ENCODE measurements around the gene DNAH12. TPM values are rescaled to one million over a fixed set of nuclear protein-coding genes. Genes with fewer than 3 reads are reported as not detected.

DNAH12 gene
- polyA plus RNA-seq, 3 donors: 0.03 TPM; not detected in 2

DNA sequence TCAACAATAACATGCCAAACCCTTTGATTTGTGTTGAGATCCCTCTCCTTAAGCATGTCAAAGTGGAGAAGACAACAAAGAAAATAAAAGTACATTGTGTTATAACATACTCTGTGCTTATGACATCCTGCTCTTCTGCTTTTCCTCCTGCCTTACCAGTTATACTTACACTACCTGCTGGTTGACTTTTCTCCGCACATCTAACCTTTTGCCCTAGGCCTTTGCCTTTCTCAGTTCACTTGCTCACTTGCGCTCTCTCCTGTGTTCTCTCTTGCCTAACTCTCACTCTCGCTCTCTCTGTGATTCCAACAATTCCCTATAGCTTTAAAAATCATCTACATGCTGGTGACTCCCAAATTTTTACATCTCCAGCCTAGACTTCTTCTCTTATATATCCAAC, 5.7 kb downstream of the DNAH12 start:
- H3K36me3 ChIP-seq (replicated peaks in 1 of 2; ENCODE audit: control insufficient read depth in 1 of 2, insufficient read depth in 2 of 2, low read length in 2 of 2): no peaks in the 10 kb centered on the region
- no peaks in the 10 kb centered on the region for H3K79me2 ChIP-seq (ENCODE audit: insufficient read depth, low read length)
- 100% methylated on average over 3 of the region's 3 CpGs for WGBS (ENCODE audit: insufficient coverage)
- Mint-ChIP-seq H3K27me3 (ENCODE audit: low read depth in 3 of 3) (peaks cover 0 to 6% (median 3%) of the 10 kb centered on the region in 3 donors), H3K4me3 (no peak overlapping the region), H3K9me3 (peaks cover 0 to 3% (median 0%) of the 10 kb centered on the region in 7 donors), H3K27ac (no peak overlapping the region), H3K36me3 (no peaks in the 10 kb centered on the region), H3K4me1 (no peaks in the 10 kb centered on the region)
- no peaks in the 10 kb centered on the region for H4K20me1 ChIP-seq (ENCODE audit: insufficient read depth, low read length)
- no peak overlapping the region for H3K27ac ChIP-seq (ENCODE audit: low read depth in 1 of 2, low read length in 2 of 2)
- no peaks in the 10 kb centered on the region for H3K27me3 ChIP-seq (ENCODE audit: control insufficient read depth in 2 of 2, insufficient read depth in 2 of 2, low read length in 2 of 2)
- no peak overlapping the region for H2AFZ ChIP-seq (ENCODE audit: insufficient read depth, low read depth, low read length, poor library complexity, severe bottlenecking)
- H3K4me1 ChIP-seq (ENCODE audit: control insufficient read depth in 1 of 2, insufficient read depth in 2 of 2, low read length in 2 of 2): no peaks in the 10 kb centered on the region
- TF ChIP-seq, protein P1, sequence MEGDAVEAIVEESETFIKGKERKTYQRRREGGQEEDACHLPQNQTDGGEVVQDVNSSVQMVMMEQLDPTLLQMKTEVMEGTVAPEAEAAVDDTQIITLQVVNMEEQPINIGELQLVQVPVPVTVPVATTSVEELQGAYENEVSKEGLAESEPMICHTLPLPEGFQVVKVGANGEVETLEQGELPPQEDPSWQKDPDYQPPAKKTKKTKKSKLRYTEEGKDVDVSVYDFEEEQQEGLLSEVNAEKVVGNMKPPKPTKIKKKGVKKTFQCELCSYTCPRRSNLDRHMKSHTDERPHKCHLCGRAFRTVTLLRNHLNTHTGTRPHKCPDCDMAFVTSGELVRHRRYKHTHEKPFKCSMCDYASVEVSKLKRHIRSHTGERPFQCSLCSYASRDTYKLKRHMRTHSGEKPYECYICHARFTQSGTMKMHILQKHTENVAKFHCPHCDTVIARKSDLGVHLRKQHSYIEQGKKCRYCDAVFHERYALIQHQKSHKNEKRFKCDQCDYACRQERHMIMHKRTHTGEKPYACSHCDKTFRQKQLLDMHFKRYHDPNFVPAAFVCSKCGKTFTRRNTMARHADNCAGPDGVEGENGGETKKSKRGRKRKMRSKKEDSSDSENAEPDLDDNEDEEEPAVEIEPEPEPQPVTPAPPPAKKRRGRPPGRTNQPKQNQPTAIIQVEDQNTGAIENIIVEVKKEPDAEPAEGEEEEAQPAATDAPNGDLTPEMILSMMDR (IDR thresholded peaks at IDR 0.05): no peak
- intact Hi-C loops (cut with micrococcal nuclease): no loop called here
- H3K4me2 ChIP-seq (replicated peaks; ENCODE audit: extremely low read depth, low read length, poor library complexity, severe bottlenecking): no peak overlapping the region
- H3K4me3 ChIP-seq (replicated peaks in 1 of 3; ENCODE audit: low read depth in 2 of 3, low read length in 3 of 3): no peak overlapping the region
- no peak for DNase-seq
- H3K9ac ChIP-seq (ENCODE audit: insufficient read depth, low read length, poor library complexity, severe bottlenecking): no peak overlapping the region
- H3K9me3 ChIP-seq (replicated peaks in 1 of 2; ENCODE audit: control insufficient read depth in 1 of 2, insufficient read depth in 1 of 2, low read length in 2 of 2): no peaks in the 10 kb centered on the region

- Mint-ChIP-seq H3K27me3 (ENCODE audit: low read depth in 3 of 3) (peaks cover 1 to 2% (median 2%) of the 10 kb centered on the region in 3 donors), H3K4me3 (no peak overlapping the region), H3K36me3 (no peaks in the 10 kb centered on the region), H3K27ac (no peak overlapping the region), H3K9me3 (peaks cover 0 to 4% (median 0%) of the 10 kb centered on the region in 7 donors), H3K4me1 (no peaks in the 10 kb centered on the region)
- no peak for DNase-seq
- Histone ChIP-seq H3K27ac (ENCODE audit: low read depth in 1 of 2, low read length in 2 of 2) (no peak overlapping the region), H3K4me2 (replicated peaks; ENCODE audit: extremely low read depth, low read length, poor library complexity, severe bottlenecking) (no peak overlapping the region), H3K9me3 (replicated peaks in 1 of 2; ENCODE audit: control insufficient read depth in 1 of 2, insufficient read depth in 1 of 2, low read length in 2 of 2) (no peaks in the 10 kb centered on the region), H3K9ac (ENCODE audit: insufficient read depth, low read length, poor library complexity, severe bottlenecking) (no peak overlapping the region), H3K27me3 (ENCODE audit: control insufficient read depth in 2 of 2, insufficient read depth in 2 of 2, low read length in 2 of 2) (no peaks in the 10 kb centered on the region), H4K20me1 (ENCODE audit: insufficient read depth, low read length) (no peaks in the 10 kb centered on the region), H3K36me3 (replicated peaks in 1 of 2; ENCODE audit: control insufficient read depth in 1 of 2, insufficient read depth in 2 of 2, low read length in 2 of 2) (no peaks in the 10 kb centered on the region), H3K4me1 (ENCODE audit: control insufficient read depth in 1 of 2, insufficient read depth in 2 of 2, low read length in 2 of 2) (no peaks in the 10 kb centered on the region), H2AFZ (ENCODE audit: insufficient read depth, low read depth, low read length, poor library complexity, severe bottlenecking) (no peak overlapping the region), H3K4me3 (replicated peaks in 1 of 3; ENCODE audit: low read depth in 2 of 3, low read length in 3 of 3) (no peak overlapping the region), H3K79me2 (ENCODE audit: insufficient read depth, low read length) (no peaks in the 10 kb centered on the region)
- TF ChIP-seq, protein P1 (IDR thresholded peaks at IDR 0.05): no peak
- intact Hi-C loops (cut with micrococcal nuclease): no loop called here
Measured at GRCh38 chr3:57530071-57530608, 14.0 kb downstream of the DNAH12 start.

All from CD14-positive monocyte (primary cell).